Keratinocyte (primary cell): Measurements from ENCODE around the gene TBCD. TPM values are rescaled to one million over a fixed set of nuclear protein-coding genes. Genes with fewer than 3 reads are reported as not detected.

Experiments used
- DNase-seq: peaks from one replicate; pipeline ENCODE4 v3.0.0-alpha.2; 2011; ENCODE audit warnings: low read depth, missing footprints, low spot score
- FAIRE-seq: peaks from 2 replicates; lab custom pipeline; 2011; peaks lifted over from hg19 to GRCh38; lab: Jason Lieb, UNC
- H2AFZ ChIP-seq: 2 replicates; pipeline ENCODE4 v1.6.0; 2012; ENCODE audit warnings: low read length, control low read depth, inconsistent platforms; ENCODE audit not compliant: control insufficient read depth
- H3K27ac ChIP-seq: 2 replicates; pipeline ENCODE4 v1.5.1; 2011; ENCODE audit warnings: low read length; ENCODE audit not compliant: control insufficient read depth, insufficient read depth
- H3K27me3 ChIP-seq: 3 replicates; pipeline ENCODE4 v1.6.0; 2011; ENCODE audit warnings: low read length; ENCODE audit not compliant: control insufficient read depth, insufficient read depth; ENCODE audit errors: extremely low read depth
- H3K36me3 ChIP-seq, 2 experiments: 2 replicates in 1 of 2; 3 replicates in 1 of 2; pipeline ENCODE4 v1.5.1; 2011; ENCODE audit warnings: low read length in 2 of 2, mild to moderate bottlenecking in 1 of 2; ENCODE audit not compliant: control insufficient read depth in 2 of 2, insufficient read depth in 2 of 2; ENCODE audit errors: extremely low read depth in 1 of 2
- H3K4me1 ChIP-seq: 3 replicates; pipeline ENCODE4 v1.5.1; 2011; ENCODE audit warnings: low read length; ENCODE audit not compliant: control insufficient read depth, insufficient read depth; ENCODE audit errors: extremely low read depth
- H3K4me2 ChIP-seq: 3 replicates; pipeline ENCODE4 v1.6.0; 2011; ENCODE audit warnings: low read depth, low read length; ENCODE audit not compliant: control insufficient read depth, insufficient read depth; ENCODE audit errors: extremely low read depth
- H3K4me3 ChIP-seq, 3 experiments: fragments of 200-600 bp in 1 of 3; sonication (generic) in 1 of 3; 2 replicates in 2 of 3; 3 replicates in 1 of 3; pipeline ENCODE4 v1.5.1; 2011 to 2016; ENCODE audit warnings: low read length in 3 of 3, mild to moderate bottlenecking in 3 of 3, control low read depth in 2 of 3, inconsistent platforms in 1 of 3, low read depth in 1 of 3, mixed read lengths in 1 of 3, mixed run types in 1 of 3, moderate library complexity in 1 of 3; ENCODE audit not compliant: control insufficient read depth in 2 of 3, insufficient read depth in 2 of 3; ENCODE audit errors: extremely low read depth in 1 of 3
- H3K79me2 ChIP-seq: 2 replicates; pipeline ENCODE4 v1.6.0; 2012; ENCODE audit warnings: low read length; ENCODE audit not compliant: control insufficient read depth, insufficient read depth
- H3K9ac ChIP-seq: 3 replicates; pipeline ENCODE4 v1.6.0; 2011; ENCODE audit warnings: low read length; ENCODE audit not compliant: control insufficient read depth, insufficient read depth; ENCODE audit errors: extremely low read depth
- H3K9me1 ChIP-seq: 3 replicates; pipeline ENCODE4 v1.6.0; 2011; ENCODE audit warnings: low read length; ENCODE audit not compliant: control insufficient read depth, insufficient read depth; ENCODE audit errors: extremely low read depth
- H3K9me3 ChIP-seq: 2 replicates; pipeline ENCODE4 v1.5.1; 2012; ENCODE audit warnings: low read depth, low read length; ENCODE audit not compliant: control insufficient read depth
- H4K20me1 ChIP-seq: 3 replicates; pipeline ENCODE4 v1.6.0; 2011; ENCODE audit warnings: low read length; ENCODE audit not compliant: control insufficient read depth, insufficient read depth; ENCODE audit errors: extremely low read depth
- CTCF ChIP-seq, 3 experiments: IDR thresholded peaks in 1 of 3; conservative IDR thresholded peaks in 1 of 3; optimal IDR thresholded peaks in 1 of 3; 2 replicates in 2 of 3; 3 replicates in 1 of 3; pipeline versions ENCODE3 to v1.5.1; 2011; ENCODE audit warnings: low read length in 3 of 3, mild to moderate bottlenecking in 3 of 3, moderate library complexity in 2 of 3, control low read depth in 1 of 3, inconsistent platforms in 1 of 3; ENCODE audit not compliant: insufficient read depth in 2 of 3; ENCODE audit errors: extremely low read depth in 1 of 3
- EZH2 ChIP-seq: IDR thresholded peaks from one replicate; pipeline ENCODE4 v1.6.1; 2012; ENCODE audit warnings: inconsistent platforms, mild to moderate bottlenecking, low read length, moderate library complexity
- dilution Hi-C: fragments of 300-500 bp; cut with MboI; formaldehyde crosslinking; loops from one replicate; pipeline ENCODE4 v1.7.0; 2020; ENCODE audit warnings: low sequenced_read_pairs; ENCODE audit not compliant: extremely low pct_ligation_motif_present
- polyA plus RNA-seq, 5 experiments: library from polyadenylated mRNA; depleted of rRNA in 3 of 5; stranded (reverse) in 3 of 5; stranded (forward) in 1 of 5; unstranded in 1 of 5; fragments of >200 nt; gene quantifications; 1 replicate in 1 of 5; 2 replicates in 3 of 5; 3 replicates in 1 of 5; pipeline versions ENCODE4 v1.2.1 to v1.2.3, GENCODE V29; 2011 to 2012; ENCODE audit warnings: missing spikeins in 2 of 5, low read depth in 1 of 5, low replicate concordance in 1 of 5

Gene TBCD
- polyA plus RNA-seq, 1 donor (not counting 4 experiments of a cell fraction or from before 2014, with no cell fraction given): 36.2 TPM

- dilution Hi-C loops: no loop called here
- no peaks in the 10 kb centered on the region for H3K79me2 ChIP-seq
- H3K4me1 ChIP-seq: no peaks in the 10 kb centered on the region
- H3K9ac ChIP-seq: no peak overlapping the region
- H3K27me3 ChIP-seq: no peaks in the 10 kb centered on the region
- H3K4me2 ChIP-seq: no peak overlapping the region
- DNase-seq (no peak), FAIRE-seq (no peak)
- H2AFZ ChIP-seq: no peak overlapping the region
- TF ChIP-seq EZH2 (no peak), CTCF (optimal IDR thresholded peaks at IDR 0.05 in 1 of 3, IDR thresholded peaks at IDR 0.05 in 1 of 3, conservative IDR thresholded peaks at IDR 0.05 in 1 of 3; ENCODE audit: extremely low read depth in 1 of 3, insufficient read depth in 2 of 3, low read length in 3 of 3) (peak in 1 of 3 experiments; percentile 14)
- H3K27ac ChIP-seq: no peak overlapping the region
- no peak overlapping the region for H3K4me3 ChIP-seq
- H3K36me3 ChIP-seq: peaks cover 4 to 12% of the 10 kb centered on the region in 2 experiments
- H4K20me1 ChIP-seq: no peaks in the 10 kb centered on the region
- H3K9me1 ChIP-seq: no peaks in the 10 kb centered on the region
- H3K9me3 ChIP-seq: no peaks in the 10 kb centered on the region
These were observed 163.3 kb downstream of the TBCD start for GRCh38 chr17:82915010-82915756.

GRCh38 chr17:82915757-82916027 lies 163.8 kb downstream of the TBCD start:
- H2AFZ ChIP-seq: no peak overlapping the region
- H3K79me2 ChIP-seq: no peaks in the 10 kb centered on the region
- H3K36me3 ChIP-seq: peaks cover 4 to 12% of the 10 kb centered on the region in 2 experiments
- TF ChIP-seq EZH2: no peak
- TF ChIP-seq CTCF (optimal IDR thresholded peaks at IDR 0.05 in 1 of 3, IDR thresholded peaks at IDR 0.05 in 1 of 3, conservative IDR thresholded peaks at IDR 0.05 in 1 of 3; ENCODE audit: extremely low read depth in 1 of 3, insufficient read depth in 2 of 3, low read length in 3 of 3): no peak
- H3K9me3 ChIP-seq: no peaks in the 10 kb centered on the region
- no peaks in the 10 kb centered on the region for H3K4me1 ChIP-seq
- no peaks in the 10 kb centered on the region for H3K9me1 ChIP-seq
- H3K27me3 ChIP-seq: no peaks in the 10 kb centered on the region
- DNase-seq (no peak), FAIRE-seq (no peak)
- no peak overlapping the region for H3K9ac ChIP-seq
- no peak overlapping the region for H3K4me3 ChIP-seq
- H3K4me2 ChIP-seq: no peak overlapping the region
- H4K20me1 ChIP-seq: no peaks in the 10 kb centered on the region
- H3K27ac ChIP-seq: no peak overlapping the region
- dilution Hi-C loops: no loop called here
